NCI-H2227 (cell line): ENCODE results near the gene ADAMTS12.

Experiments used
- DNase-seq: peaks from one replicate; lab custom pipeline; 2025; ENCODE audit not compliant: unreplicated experiment; lab: John Stamatoyannopoulos, UW

The ADAMTS12 gene

DNA sequence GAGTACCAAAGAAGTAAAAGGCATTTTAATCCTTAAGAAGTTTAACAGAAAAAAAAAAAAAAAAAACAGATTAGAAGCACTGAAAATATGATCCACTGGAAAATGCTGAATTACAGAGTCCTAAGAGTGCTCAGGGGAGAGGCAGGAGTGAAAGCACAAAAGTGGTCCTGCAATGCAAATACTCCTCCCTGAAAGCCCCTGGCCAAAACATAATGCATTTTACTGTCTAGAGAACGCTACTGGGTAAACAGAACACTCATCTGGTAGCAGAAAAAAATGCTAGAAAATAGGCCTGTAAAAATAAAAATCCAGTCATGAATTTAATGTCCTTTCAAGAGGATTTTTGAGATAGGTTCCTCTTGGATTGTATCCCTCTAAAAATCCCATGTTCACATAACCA is 81.9 kb downstream of the ADAMTS12 start:
- DNase-seq, result no peak

DNA sequence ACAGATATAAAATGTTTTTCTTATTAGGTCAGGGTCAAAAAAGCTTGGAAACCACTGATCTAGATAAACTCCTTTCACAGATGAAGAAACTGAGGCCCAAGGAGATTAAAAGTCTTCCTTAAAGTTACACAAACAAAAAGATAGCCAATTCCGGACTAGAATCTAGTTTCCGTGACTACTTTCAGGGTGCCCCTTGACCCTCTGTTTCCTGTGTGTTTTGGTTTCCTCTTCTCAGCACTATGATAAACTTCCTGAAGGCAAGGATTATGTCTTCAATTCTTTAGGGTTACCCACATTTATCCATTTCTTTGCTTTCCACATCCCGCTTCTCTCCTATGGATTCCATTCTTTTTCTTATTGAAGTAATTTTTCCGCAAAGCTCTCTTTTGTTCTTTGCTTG is 83.1 kb downstream of the ADAMTS12 start:
- no peak for DNase-seq

DNA sequence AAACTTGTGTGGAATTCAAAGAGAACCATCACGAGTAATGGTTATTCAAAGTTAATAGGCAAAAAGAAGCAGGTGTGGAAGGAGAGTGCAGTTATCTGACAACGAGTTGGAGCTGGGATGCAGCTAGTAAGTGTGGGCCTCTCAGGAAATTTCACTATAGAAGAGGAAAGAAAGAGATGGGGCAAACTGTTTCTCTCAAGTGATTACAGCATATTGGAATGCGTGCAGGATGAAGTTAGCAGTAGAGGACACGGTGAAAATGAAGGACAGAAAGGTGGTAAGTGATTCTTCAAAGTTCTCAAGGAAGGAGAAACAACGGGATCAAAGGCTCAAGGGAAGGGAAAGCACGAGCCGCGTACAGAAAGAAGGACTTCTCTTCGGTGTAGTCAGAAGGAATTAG is 84.0 kb downstream of the ADAMTS12 start:
- DNase-seq, result no peak

DNA sequence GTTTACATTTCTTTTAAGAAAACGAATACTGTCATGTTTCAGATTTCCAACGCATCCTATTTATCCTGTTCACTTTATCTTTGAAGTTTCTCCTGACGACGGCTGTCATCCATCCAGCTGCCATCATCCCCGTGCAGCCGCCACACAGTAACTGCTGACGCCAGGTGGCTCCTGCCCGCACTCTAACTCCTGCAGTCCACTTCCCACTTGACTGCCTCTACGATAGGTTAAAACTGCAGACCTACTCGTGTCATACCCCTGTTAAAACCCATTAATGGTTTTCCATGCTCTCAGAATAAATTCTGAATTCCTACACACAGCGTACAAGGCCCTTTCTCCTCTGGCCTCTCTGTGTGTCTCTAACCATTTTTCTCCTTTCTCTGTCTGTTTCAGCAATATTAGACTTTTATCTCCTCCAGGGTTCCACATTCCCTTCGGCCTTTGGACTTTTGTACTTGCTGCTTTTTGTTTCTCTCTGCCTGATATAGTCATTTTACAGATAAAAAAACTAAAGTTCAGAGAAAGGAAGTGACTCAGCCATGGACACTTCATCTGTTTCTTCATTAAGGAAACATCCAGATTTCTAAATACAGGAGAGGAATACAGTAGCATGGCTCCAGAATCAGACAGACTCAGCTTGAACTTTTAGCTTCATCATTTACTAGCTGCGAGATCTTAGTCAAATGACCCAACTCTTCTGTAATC is 84.9 kb downstream of the ADAMTS12 start:
- DNase-seq, result no peak

DNA sequence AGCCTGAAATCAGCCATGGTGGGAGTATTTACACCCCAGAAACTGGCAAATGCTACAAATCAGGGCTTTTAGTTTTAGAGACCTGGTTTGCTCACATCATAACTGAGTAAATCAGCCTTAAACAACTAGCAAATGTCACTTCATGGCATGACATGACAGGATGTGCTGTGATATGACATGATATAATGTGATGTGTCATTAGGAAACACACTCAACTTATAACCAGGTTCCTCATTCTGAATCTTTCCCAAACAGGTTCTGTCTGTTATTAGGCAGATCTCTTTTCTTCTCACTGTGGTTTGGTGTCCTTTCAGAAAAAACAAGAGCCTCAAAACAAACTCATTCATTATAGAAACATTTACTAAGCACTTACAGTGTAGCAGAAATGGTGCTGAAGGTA is 90.5 kb downstream of the ADAMTS12 start:
- DNase-seq, result no peak

DNA sequence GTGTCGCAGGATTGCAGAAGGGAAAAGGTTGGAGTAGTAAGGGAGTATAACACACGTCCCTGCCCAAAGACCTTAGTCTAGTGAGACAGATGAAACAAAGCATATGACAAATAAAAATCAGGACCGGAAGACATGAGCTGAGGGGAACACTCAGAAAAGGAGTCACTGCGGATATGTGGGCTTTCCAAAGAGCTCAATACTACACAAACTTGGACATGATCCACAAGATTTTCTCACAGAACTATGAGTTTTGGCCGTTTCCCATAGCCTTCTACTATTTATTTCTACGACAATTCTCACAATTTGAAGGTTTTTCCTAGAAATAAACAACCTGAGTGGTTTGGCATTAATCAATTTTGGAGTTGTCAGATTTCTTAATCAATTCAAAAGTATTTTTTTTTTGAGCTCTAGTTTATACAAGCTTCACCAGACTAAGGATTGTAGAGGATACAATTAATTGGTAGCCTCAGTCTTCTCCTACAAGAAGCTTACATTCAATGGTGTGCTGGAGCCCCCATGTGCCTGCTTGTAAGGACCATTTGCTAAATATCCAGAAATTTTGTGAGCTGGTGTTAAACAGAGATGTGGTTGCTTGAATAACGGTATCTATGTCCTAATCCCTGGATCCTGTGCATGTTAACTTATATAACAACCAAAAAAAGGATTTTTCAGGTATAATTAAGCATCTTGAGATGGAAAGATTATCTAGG is 91.4 kb downstream of the ADAMTS12 start:
- DNase-seq, result no peak

DNA sequence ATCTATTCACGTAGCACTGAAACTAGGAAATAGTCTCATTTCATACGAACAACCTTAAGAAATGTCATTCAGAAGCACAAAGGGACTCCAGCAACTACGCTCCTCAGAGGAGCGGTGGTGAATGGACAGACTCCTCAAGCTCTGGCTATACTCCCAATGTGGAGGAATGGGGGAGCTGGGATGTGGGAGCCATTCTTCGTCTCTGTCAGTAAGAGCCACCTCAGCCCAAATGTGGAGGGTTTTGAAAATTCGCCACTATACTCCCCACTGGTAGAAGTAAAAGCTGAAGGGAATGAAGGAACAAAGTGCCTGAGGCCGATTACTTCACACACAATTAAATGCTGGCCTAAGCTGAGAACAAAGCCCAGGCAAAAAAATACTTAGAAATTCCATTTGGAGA is 96.3 kb downstream of the ADAMTS12 start:
- no peak for DNase-seq

DNA sequence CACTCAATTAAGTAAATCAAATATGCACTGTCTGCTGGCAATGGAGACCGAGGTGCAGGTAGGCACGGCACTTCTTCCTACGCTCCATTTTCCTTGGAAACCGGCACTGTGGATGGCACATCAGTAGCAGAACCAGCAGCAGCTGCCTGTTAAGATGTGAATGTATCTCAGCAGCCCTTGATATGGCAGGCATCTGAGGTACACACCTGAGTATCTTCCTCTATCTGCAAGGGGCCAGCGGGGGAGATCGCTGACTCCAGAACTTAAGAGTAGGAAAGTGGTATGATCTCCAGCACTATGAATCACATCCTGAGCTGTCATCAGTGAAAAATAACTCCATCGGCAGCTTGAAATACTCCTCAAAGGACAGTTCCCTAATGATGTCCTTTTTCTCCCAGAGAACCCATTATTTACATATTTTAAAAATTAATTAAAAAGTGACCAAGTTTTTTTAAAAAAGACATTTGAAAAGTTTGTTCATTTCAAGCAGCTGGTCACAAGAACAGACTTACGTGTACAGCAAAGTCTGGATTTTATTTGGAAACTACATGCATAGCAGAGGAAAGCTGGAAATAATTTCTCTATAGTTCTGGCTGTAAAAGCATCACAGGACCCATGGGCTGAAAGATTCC is 97.1 kb downstream of the ADAMTS12 start:
- no peak for DNase-seq

DNA sequence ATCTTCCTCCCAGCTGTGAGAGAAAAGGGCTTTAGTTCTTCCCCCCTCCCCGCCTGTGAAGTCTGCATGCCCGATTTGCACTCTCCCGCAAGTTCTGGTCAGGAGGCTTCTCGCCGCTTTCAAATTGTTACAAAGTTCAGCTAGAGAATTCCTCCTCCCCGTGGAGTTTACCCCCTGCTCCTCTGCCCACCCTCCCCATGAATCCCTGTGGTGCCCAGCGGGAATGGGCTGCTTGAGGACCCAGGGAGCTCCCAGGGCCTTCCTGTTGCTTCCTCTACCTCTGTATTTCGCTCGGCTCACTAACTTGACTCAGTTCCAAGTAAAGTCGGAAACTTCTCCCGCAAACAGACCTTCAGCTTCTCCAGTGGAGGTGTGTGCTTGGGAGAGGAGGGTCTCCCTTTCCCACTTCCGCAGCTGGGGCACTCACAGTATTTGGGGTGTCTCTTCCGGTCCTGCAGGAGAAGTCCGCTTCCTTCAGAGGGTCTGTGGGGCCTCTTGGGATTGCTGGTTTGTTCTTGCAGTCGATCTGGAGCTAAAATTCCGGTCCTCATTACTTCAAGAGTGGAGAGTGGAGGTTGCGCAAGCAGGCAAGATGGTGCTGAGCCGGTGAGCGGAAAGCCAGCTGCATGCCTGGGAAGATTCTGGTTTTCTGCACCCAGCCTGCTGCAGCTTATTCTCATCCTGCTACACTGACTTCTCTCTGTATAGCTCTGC is 97.8 kb downstream of the ADAMTS12 start:
- no peak for DNase-seq

DNA sequence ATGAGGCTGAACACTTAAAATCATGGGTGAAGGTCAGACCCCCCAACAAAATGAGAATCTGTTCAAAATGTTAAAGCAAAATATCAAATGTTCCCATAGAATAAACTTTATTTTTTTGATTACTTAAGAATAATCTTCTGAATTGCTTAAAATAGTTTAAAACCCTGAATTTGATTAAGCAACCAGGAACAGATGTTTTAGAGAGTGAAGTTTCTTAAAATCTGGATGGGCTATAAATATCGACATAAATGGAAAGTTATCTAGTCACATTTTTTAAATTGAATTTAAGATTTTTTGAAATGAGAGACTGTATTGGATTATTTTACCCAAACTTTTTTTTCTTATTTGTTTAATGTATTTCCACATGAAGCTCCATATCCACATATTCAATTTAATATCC is 98.5 kb downstream of the ADAMTS12 start:
- DNase-seq, result no peak

DNA sequence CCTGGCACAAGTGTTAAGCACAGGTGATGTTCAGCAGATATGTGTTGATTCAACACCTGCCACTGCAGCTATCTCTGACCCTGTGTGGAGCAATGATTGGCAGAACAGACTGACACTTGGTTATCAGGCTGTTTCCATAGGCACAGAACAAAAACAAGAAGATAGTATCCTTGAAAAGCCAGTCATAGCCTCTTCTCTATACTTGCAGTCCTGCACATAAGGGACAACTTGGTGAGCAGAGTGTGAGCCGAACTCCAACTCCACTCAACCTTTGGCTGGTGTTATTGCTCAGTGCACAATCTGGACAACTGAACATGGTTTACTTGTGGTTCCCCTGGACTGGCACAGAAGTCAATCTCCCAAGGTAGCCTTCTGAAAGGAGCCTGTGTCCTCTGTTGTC is 99.2 kb downstream of the ADAMTS12 start:
- no peak for DNase-seq

DNA sequence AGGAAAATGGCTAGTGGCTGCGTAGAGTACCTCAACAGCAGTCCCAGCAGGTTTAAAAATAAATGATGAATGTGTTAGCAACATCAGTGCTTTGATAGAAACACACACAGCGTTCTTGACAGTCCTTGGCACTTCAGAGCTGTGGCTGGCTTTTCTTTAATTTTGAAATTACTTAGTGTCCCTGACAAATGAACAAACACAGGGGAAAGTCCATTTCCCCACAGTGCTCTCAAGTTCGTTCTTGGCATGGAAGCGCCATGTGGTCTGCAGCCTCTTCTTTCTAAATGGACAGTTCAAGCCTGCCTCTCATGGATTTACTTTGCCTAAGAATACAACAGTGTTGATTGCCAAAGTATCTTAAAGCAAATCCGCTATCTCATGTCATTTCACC is 102.2 kb downstream of the ADAMTS12 start:
- DNase-seq, result no peak

DNA sequence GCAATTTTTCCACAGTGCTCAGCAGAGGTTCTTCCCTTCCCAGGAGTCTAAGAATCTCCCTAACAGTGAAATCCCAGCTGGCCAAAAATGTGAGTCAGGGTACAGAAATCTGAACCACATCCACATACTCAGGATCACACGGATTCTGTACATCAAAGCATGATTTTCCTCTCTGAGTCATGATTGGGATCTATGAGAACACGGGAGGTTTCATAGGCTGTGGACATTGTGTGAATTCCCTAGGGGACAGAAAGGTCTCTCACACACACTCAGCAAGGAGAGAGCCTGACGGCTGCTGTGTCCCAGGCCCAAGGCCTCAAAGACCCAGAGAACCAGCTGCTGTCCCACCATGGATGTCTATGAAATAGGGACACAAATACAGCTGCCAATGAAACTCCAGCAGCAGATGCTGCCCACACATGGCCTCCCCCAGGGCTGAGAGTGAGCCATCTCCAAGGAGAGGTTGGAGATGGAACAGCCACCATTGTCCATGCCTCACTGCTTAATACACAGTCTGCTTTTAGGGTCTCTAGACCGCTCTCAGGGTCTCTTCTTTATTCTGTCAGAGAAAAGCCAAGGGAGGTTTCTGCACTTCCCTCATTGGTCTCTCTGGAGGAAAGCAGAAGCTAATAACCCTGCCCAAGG is 102.7 kb downstream of the ADAMTS12 start:
- no peak for DNase-seq

DNA sequence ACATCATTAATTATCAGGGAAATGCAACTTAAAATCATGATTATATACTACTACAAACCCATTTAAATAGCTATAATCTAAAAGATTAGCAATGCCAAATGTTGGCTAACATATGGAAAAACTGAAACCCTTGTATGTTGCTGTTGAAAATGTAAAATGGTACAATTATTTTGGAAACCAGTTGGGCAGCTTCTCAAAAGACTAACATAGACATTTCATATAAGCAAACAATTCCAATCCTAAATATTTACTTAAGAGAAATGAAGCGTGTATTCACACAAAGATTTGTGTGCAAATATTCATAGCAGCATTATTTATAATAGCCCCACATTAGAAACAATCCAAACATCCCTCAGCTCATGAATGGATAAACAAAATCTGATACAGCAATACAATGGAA is 106.2 kb downstream of the ADAMTS12 start:
- DNase-seq, result no peak

DNA sequence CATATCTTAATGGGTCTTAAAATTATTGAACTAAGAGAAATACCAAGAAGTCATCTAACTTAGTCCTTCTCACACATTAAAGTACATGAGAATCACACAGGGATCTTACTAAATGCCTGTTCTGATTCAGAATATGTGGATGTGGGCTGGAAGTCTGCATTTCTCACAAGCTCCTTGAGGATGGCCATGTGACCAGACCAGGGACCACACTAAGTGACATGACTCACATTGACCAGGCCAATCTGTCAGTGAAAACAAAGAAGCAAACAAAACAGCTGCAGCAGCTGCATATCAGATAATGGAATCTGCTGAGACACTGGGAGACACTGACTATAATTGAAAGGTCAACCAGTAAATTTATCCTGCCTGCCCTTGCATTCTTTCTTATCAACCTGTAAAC is 110.5 kb downstream of the ADAMTS12 start:
- DNase-seq, result no peak

DNA sequence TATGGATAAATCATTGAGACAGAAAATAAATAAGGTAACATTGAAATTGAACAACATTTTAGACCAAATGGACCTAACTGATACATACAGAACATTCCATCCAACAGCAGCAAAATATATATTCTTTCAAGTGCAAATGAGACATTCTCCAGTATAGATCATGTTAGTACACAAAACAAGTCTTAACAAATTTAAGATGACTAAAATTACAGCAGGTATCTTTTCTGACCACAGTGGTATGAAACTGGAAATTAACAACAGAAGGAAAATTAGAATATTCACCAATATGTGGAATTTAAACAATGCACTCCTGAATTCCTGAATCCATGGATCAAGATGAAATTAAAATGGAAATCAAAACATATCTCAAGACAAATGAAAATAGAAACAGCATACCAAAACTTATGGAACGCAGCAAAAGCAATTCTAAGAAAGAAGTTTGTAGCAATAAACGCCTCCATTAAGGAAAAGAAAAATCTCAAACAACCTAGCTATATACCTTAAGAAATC is 115.6 kb downstream of the ADAMTS12 start:
- no peak for DNase-seq

DNA sequence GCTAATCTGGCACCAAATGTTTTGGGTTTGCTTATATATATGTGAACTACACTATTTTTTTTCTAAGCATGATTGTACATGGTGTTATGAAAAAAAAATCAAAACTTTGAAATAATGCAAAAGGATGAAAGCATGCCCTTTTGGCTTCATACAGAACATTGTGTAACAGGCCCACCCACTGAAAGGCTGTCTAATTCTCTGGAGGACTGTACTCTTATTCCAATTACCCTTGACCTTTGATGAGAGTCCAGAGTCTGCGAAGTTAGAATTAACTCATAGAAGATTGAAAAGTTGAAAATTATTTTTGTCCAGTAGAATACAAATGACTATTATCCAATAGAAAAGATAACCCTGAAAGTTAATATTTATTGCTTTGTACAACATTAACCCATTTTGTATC is 117.4 kb downstream of the ADAMTS12 start:
- no peak for DNase-seq

DNA sequence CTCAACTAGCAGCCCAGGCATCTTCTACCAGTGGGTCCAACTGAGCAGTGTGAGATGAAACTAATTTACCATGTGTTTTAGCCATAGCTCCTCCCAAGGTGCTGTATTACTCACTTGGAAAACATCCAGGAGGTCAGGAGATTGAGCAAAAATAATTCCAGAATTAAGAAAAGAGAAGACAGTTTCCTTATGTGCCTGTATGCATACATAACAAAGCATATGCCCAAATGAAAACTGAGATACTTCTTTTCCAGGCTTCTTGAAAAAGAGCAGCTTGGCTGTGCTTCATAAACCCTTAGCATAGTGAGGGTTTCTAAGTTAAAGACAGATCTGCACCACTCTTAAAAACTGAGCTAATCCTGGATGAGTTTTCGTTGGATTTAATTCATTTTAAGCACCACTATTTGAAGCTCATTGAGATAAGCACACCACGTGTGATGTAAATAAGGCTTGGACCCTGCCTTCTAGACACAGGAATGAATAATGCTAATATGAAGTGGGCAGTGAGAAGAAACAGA is 119.4 kb downstream of the ADAMTS12 start:
- no peak for DNase-seq

DNA sequence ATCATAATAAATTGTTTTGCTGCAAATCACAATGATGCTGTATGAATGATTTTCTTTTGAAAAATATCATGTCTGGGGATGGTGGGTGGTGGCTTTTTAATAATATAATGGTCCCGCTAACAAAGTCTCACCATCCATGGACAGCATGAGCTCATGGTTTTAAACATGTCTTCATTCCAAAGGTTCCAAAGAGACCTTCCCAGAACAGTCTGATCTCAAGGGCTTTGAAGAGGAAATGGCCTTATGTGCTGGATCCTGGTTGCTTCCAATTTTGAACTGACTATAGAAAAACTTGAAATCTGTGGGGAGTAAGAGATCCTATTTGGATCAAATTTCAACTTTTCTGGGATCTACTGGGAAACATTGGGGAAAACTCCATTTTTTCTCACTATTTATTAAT is 121.8 kb downstream of the ADAMTS12 start:
- no peak for DNase-seq

DNA sequence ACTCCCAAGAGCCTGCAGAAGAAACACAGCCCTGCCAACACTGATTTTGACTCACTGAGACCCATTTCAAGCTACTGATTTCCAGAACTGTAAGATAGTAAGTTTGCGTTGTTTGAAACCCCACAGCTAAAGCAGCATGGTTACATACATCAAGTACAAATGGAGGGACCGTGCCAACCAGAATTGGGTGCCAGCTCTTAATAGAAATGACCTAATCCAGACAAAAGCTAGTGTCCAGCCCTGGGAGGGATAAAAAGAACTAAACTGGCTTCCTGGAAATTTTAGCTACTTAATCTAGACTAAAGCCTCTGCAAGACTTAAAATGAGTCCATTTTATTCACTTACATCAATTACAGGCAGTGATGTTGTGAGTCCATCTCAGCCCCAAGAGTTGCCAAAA is 122.6 kb downstream of the ADAMTS12 start:
- no peak for DNase-seq

DNA sequence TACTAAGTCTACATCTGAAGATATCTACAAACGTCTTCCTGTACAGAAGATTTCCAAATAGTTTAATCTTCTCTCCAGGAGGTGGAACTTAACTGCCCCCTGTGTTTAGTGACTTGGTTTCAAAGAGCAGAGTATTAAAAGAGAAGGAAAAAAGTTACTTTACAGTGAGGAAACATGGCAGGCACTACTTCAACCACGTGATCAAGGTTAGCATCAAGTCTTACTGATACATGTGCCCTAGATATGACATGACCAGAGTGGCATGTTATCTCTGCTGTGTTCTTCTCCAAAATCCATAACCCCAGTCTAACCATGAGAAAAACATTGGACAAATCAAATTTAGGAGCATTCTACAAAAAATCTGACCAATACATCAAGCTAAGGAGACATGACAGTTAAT is 125.8 kb downstream of the ADAMTS12 start:
- DNase-seq, result no peak
